Liver (tissue), 9 donors: ENCODE measurements around the gene UBE3C. TPM values are rescaled to one million over a fixed set of nuclear protein-coding genes. Genes with fewer than 3 reads are reported as not detected.

ENCODE experiments used
- DNase-seq: peaks from one replicate; pipeline ENCODE4 v3.0.0-alpha.2; 2017; ENCODE audit warnings: low spot score
- H3K27ac ChIP-seq, 2 donors: one replicate each; pipeline ENCODE4 v1.7.0; 2013; ENCODE audit warnings: inconsistent platforms in 2 of 2, low read length in 2 of 2, control low read depth in 1 of 2, low read depth in 1 of 2, mild to moderate bottlenecking in 1 of 2
- H3K27me3 ChIP-seq, 4 donors: one replicate each; pipeline versions ENCODE4 v1.6.1 to v1.7.0; 2013; ENCODE audit warnings: low read length in 3 of 4, inconsistent platforms in 1 of 4, mild to moderate bottlenecking in 1 of 4, moderate library complexity in 1 of 4; ENCODE audit not compliant: control insufficient read depth in 4 of 4, insufficient read depth in 4 of 4
- H3K36me3 ChIP-seq, 4 donors: one replicate each; pipeline versions ENCODE4 v1.6.1 to v1.7.0; 2013; ENCODE audit warnings: low read length in 3 of 4, mild to moderate bottlenecking in 3 of 4, low read depth in 1 of 4, moderate library complexity in 1 of 4; ENCODE audit not compliant: control insufficient read depth in 4 of 4, insufficient read depth in 3 of 4
- H3K4me1 ChIP-seq, 4 donors: one replicate each; pipeline versions ENCODE4 v1.6.1 to v1.7.0; 2013; ENCODE audit warnings: low read length in 3 of 4, mild to moderate bottlenecking in 3 of 4, moderate library complexity in 1 of 4; ENCODE audit not compliant: control insufficient read depth in 4 of 4, insufficient read depth in 4 of 4
- H3K4me3 ChIP-seq, 3 donors: one replicate each; pipeline versions ENCODE4 v1.6.1 to v1.7.0; 2013; ENCODE audit warnings: low read length in 3 of 3, control low read depth in 1 of 3, low read depth in 1 of 3, mild to moderate bottlenecking in 1 of 3
- H3K9ac ChIP-seq, 2 donors: one replicate each; pipeline ENCODE4 v1.7.0; 2013; ENCODE audit warnings: low read length in 2 of 2, mild to moderate bottlenecking in 2 of 2, moderate library complexity in 2 of 2, control low read depth in 1 of 2, low read depth in 1 of 2
- H3K9me3 ChIP-seq, 4 donors: one replicate each; pipeline versions ENCODE4 v1.6.1 to v1.7.0; 2013; ENCODE audit warnings: low read length in 3 of 4; ENCODE audit not compliant: control insufficient read depth in 4 of 4
- CTCF ChIP-seq: fragments of 150-350 bp; IDR thresholded peaks from 2 replicates; pipeline ENCODE4 v1.5.1; 2017; ENCODE audit warnings: improper control_type of control experiment, low read depth, low read length; ENCODE audit not compliant: missing input control
- EGR1 ChIP-seq, 2 donors: IDR thresholded peaks; 2 replicates each; pipeline ENCODE4 v1.6.1; 2016 to 2018; ENCODE audit warnings: antibody characterized with exemption in 2 of 2, low read depth in 2 of 2
- FOXA1 ChIP-seq: IDR thresholded peaks from 2 replicates; pipeline ENCODE4 v1.6.1; 2016; ENCODE audit warnings: antibody characterized with exemption
- FOXA2 ChIP-seq: IDR thresholded peaks from 2 replicates; pipeline ENCODE4 v1.6.1; 2016; ENCODE audit warnings: antibody characterized with exemption
- GABPA ChIP-seq, 2 donors: IDR thresholded peaks in 1 of 2; conservative IDR thresholded peaks in 1 of 2; 2 replicates each; pipeline ENCODE4 v1.6.1; 2016; ENCODE audit warnings: antibody characterized with exemption in 2 of 2, mild to moderate bottlenecking in 1 of 2, moderate library complexity in 1 of 2
- HNF4A ChIP-seq, 2 donors: conservative IDR thresholded peaks; 2 replicates each; pipeline ENCODE4 v1.6.1; 2016; ENCODE audit warnings: antibody characterized with exemption in 2 of 2, mild to moderate bottlenecking in 2 of 2
- HNF4G ChIP-seq: IDR thresholded peaks from 2 replicates; pipeline ENCODE4 v1.6.1; 2016; ENCODE audit warnings: antibody characterized with exemption
- JUND ChIP-seq, 2 donors: IDR thresholded peaks; 2 replicates each; pipeline ENCODE4 v1.6.1; 2016; ENCODE audit warnings: antibody characterized with exemption in 2 of 2
- NR2F2 ChIP-seq: IDR thresholded peaks from 2 replicates; pipeline ENCODE4 v1.6.1; 2016; ENCODE audit warnings: antibody characterized with exemption
- RAD21 ChIP-seq, 2 donors: IDR thresholded peaks; 2 replicates each; pipeline ENCODE4 v1.6.1; 2016; ENCODE audit warnings: antibody characterized with exemption in 2 of 2, mild to moderate bottlenecking in 2 of 2
- RXRA ChIP-seq, 2 donors: IDR thresholded peaks; 2 replicates each; pipeline ENCODE4 v1.6.1; 2017 to 2018; ENCODE audit warnings: antibody characterized with exemption in 2 of 2, mild to moderate bottlenecking in 1 of 2
- SP1 ChIP-seq: IDR thresholded peaks from 2 replicates; pipeline ENCODE4 v1.6.1; 2018; ENCODE audit warnings: antibody characterized with exemption, mild to moderate bottlenecking
- TAF1 ChIP-seq: conservative IDR thresholded peaks from 2 replicates; pipeline ENCODE4 v1.6.1; 2016; ENCODE audit warnings: antibody characterized with exemption, mild to moderate bottlenecking
- YY1 ChIP-seq: IDR thresholded peaks from 2 replicates; pipeline ENCODE4 v1.6.1; 2016; ENCODE audit warnings: antibody characterized with exemption, mild to moderate bottlenecking
- WGBS: extraction: QIAGEN DNeasy Blood & Tissue Kit; methylation state at CpG from one replicate; pipeline ENCODE4 v1.1.7; 2013; 5-methylcytosine and 5-hydroxymethylcytosine counted together
- polyA plus RNA-seq, 2 donors: library from polyadenylated mRNA; stranded (reverse) in 1 of 2; unstranded in 1 of 2; fragments of 200-250 nt in 1 of 2; fragments of >200 nt in 1 of 2; fragmentation: Nextera tagmentation in 1 of 2; extraction: Ambion mirVana in 1 of 2; gene quantifications; one replicate each; pipeline versions ENCODE4 v1.2.1 to v1.2.3, GENCODE V29; 2013 to 2015
- total RNA-seq, 2 donors: library from RNA; depleted of rRNA; stranded (reverse); fragments of >200 nt; gene quantifications; one replicate each; pipeline ENCODE4 v1.2.3, GENCODE V29; 2014
- TF ChIP-seq, protein P1 (sequence below): IDR thresholded peaks from 2 replicates; pipeline ENCODE4 v1.6.1; 2016; ENCODE audit warnings: antibody characterized with exemption
- TF ChIP-seq, protein P2 (sequence below): IDR thresholded peaks from 2 replicates; pipeline ENCODE4 v1.6.1; 2016; ENCODE audit warnings: antibody characterized with exemption
- TF ChIP-seq, protein P3 (sequence below): IDR thresholded peaks from 2 replicates; pipeline ENCODE4 v1.6.1; 2016; ENCODE audit warnings: antibody characterized with exemption, mild to moderate bottlenecking
- TF ChIP-seq, protein P4 (sequence below): IDR thresholded peaks from 2 replicates; pipeline ENCODE4 v1.6.1; 2016; ENCODE audit warnings: antibody characterized with exemption
- donor health status: healthy.
- donor health status: healthy.
- donor health status: healthy.
- donor health status: healthy.
- donor health status: healthy.

UBE3C gene
- total and polyA plus RNA-seq, 4 donors, result 10.3 to 61.8 (median 33.9) TPM

GRCh38 chr7:157271315-157271990 lies 132.7 kb downstream of the UBE3C start:
- peak overlapping the region; percentile 92 to 96 for H3K27ac ChIP-seq
- peaks cover 0 to 23% (median 9%) of the 10 kb centered on the region in 4 donors for H3K4me1 ChIP-seq
- H3K9me3 ChIP-seq, result no peaks in the 10 kb centered on the region
- no peaks in the 10 kb centered on the region for H3K27me3 ChIP-seq
- no peak for DNase-seq
- peaks cover 0 to 20% (median 14%) of the 10 kb centered on the region in 4 donors for H3K36me3 ChIP-seq
- H3K9ac ChIP-seq, result peak overlapping the region in 1 of 2 donors; percentile 51
- WGBS, result 95% methylated on average over 15 of the region's 15 CpGs
- TF ChIP-seq CTCF, result no peak
- TF ChIP-seq HNF4A (conservative IDR thresholded peaks at IDR 0.05), result no peak
- TF ChIP-seq EGR1 (IDR thresholded peaks at IDR 0.05; ENCODE audit: low read depth in 2 of 2), result no peak
- TF ChIP-seq, protein P1, sequence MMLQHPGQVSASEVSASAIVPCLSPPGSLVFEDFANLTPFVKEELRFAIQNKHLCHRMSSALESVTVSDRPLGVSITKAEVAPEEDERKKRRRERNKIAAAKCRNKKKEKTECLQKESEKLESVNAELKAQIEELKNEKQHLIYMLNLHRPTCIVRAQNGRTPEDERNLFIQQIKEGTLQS, result no peak
- TF ChIP-seq, protein P2, sequence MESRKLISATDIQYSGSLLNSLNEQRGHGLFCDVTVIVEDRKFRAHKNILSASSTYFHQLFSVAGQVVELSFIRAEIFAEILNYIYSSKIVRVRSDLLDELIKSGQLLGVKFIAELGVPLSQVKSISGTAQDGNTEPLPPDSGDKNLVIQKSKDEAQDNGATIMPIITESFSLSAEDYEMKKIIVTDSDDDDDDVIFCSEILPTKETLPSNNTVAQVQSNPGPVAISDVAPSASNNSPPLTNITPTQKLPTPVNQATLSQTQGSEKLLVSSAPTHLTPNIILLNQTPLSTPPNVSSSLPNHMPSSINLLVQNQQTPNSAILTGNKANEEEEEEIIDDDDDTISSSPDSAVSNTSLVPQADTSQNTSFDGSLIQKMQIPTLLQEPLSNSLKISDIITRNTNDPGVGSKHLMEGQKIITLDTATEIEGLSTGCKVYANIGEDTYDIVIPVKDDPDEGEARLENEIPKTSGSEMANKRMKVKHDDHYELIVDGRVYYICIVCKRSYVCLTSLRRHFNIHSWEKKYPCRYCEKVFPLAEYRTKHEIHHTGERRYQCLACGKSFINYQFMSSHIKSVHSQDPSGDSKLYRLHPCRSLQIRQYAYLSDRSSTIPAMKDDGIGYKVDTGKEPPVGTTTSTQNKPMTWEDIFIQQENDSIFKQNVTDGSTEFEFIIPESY, result no peak
- TF ChIP-seq FOXA1, result no peak
- no peak overlapping the region for H3K4me3 ChIP-seq

GRCh38 chr7:157271991-157272324 lies 133.2 kb downstream of the UBE3C start:
- Histone ChIP-seq H3K27ac (peak overlapping the region; percentile 92 to 96), H3K36me3 (peaks cover 0 to 20% (median 14%) of the 10 kb centered on the region in 4 donors), H3K9me3 (no peaks in the 10 kb centered on the region), H3K4me3 (no peak overlapping the region), H3K27me3 (no peaks in the 10 kb centered on the region), H3K4me1 (peaks cover 0 to 23% (median 9%) of the 10 kb centered on the region in 4 donors), H3K9ac (peak overlapping the region; percentile 5 to 45)
- WGBS, result 27% methylated on average over 9 of the region's 9 CpGs
- TF ChIP-seq YY1 (peak; percentile 82), FOXA2 (peak; percentile 99), HNF4G (no peak), TAF1 (no peak), JUND (IDR thresholded peaks at IDR 0.05) (peak; percentile 54 to 81), RXRA (IDR thresholded peaks at IDR 0.05) (peak; percentile 53 to 83), EGR1 (IDR thresholded peaks at IDR 0.05; ENCODE audit: low read depth in 2 of 2) (peak in 1 of 2 donors; percentile 79), HNF4A (conservative IDR thresholded peaks at IDR 0.05) (peak; percentile 66 to 75), CTCF (no peak), GABPA (IDR thresholded peaks at IDR 0.05 in 1 of 2, conservative IDR thresholded peaks at IDR 0.05 in 1 of 2) (peak in 1 of 2 donors; percentile 36), NR2F2 (no peak), SP1 (peak; percentile 71), FOXA1 (peak; percentile 98), RAD21 (IDR thresholded peaks at IDR 0.05) (no peak)
- TF ChIP-seq, protein P1, result no peak
- TF ChIP-seq, protein P3, sequence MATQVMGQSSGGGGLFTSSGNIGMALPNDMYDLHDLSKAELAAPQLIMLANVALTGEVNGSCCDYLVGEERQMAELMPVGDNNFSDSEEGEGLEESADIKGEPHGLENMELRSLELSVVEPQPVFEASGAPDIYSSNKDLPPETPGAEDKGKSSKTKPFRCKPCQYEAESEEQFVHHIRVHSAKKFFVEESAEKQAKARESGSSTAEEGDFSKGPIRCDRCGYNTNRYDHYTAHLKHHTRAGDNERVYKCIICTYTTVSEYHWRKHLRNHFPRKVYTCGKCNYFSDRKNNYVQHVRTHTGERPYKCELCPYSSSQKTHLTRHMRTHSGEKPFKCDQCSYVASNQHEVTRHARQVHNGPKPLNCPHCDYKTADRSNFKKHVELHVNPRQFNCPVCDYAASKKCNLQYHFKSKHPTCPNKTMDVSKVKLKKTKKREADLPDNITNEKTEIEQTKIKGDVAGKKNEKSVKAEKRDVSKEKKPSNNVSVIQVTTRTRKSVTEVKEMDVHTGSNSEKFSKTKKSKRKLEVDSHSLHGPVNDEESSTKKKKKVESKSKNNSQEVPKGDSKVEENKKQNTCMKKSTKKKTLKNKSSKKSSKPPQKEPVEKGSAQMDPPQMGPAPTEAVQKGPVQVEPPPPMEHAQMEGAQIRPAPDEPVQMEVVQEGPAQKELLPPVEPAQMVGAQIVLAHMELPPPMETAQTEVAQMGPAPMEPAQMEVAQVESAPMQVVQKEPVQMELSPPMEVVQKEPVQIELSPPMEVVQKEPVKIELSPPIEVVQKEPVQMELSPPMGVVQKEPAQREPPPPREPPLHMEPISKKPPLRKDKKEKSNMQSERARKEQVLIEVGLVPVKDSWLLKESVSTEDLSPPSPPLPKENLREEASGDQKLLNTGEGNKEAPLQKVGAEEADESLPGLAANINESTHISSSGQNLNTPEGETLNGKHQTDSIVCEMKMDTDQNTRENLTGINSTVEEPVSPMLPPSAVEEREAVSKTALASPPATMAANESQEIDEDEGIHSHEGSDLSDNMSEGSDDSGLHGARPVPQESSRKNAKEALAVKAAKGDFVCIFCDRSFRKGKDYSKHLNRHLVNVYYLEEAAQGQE, result peak; percentile 81
- TF ChIP-seq, protein P4, sequence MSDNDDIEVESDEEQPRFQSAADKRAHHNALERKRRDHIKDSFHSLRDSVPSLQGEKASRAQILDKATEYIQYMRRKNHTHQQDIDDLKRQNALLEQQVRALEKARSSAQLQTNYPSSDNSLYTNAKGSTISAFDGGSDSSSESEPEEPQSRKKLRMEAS, result peak; percentile 79
- TF ChIP-seq, protein P2, result no peak
- DNase-seq, result peak; percentile 52
